HL-60 (cell line): ENCODE data around the gene PARN.

Experiments used
- DNase-seq, 2 experiments: peaks; one replicate each; pipeline ENCODE4 v3.0.0-alpha.2; 2010 to 2020; ENCODE audit warnings: low read depth in 1 of 2, low spot score in 1 of 2
- H3K27ac ChIP-seq: fragments of 250-450 bp; sonication (Bioruptor Pico); replicated peaks from 2 replicates; pipeline ENCODE4 v1.5.1; 2020; ENCODE audit warnings: mild to moderate bottlenecking, moderate library complexity
- H3K27me3 ChIP-seq: fragments of 250-450 bp; sonication (Bioruptor Pico); 2 replicates; pipeline ENCODE4 v1.5.1; 2021; ENCODE audit warnings: mild to moderate bottlenecking, moderate library complexity; ENCODE audit not compliant: insufficient read depth, poor library complexity, severe bottlenecking
- H3K4me3 ChIP-seq: replicated peaks from 2 replicates; pipeline ENCODE4 v1.5.1; 2011; ENCODE audit warnings: mild to moderate bottlenecking, control low read depth, low read length; ENCODE audit not compliant: insufficient read depth
- CTCF ChIP-seq: IDR thresholded peaks from one replicate; pipeline ENCODE4 v1.5.1; 2011; ENCODE audit warnings: low read length, control low read depth, inconsistent platforms; ENCODE audit not compliant: insufficient read depth
- GABPA ChIP-seq: IDR thresholded peaks from 2 replicates; pipeline ENCODE4 v1.6.1; 2012; ENCODE audit warnings: low read depth
- POLR2AphosphoS5 ChIP-seq: IDR thresholded peaks from 2 replicates; pipeline ENCODE4 v1.6.1; 2012; ENCODE audit warnings: low read depth
- REST ChIP-seq: IDR thresholded peaks from 2 replicates; pipeline ENCODE4 v1.6.1; 2012; ENCODE audit warnings: low read depth; ENCODE audit not compliant: insufficient replicate concordance
- SPI1 ChIP-seq: IDR thresholded peaks from 2 replicates; pipeline ENCODE4 v1.6.1; 2012; ENCODE audit warnings: low read depth, mild to moderate bottlenecking, borderline replicate concordance

Gene PARN

GRCh38 chr16:14529010-14529669, 100.9 kb downstream of the PARN start:
- H3K27me3 ChIP-seq = no peaks in the 10 kb centered on the region
- H3K27ac ChIP-seq = no peak overlapping the region
- no peak overlapping the region for H3K4me3 ChIP-seq
- peak; percentile 30 to 68 for DNase-seq
- peak; percentile 25 for TF ChIP-seq CTCF
- TF ChIP-seq REST = no peak
- TF ChIP-seq GABPA = no peak

- Histone ChIP-seq H3K27ac (no peak overlapping the region), H3K4me3 (no peak overlapping the region), H3K27me3 (no peaks in the 10 kb centered on the region)
- DNase-seq = no peak
- no peak for TF ChIP-seq GABPA
- TF ChIP-seq CTCF = no peak
- no peak for TF ChIP-seq REST
- no peak for TF ChIP-seq POLR2AphosphoS5
- no peak for TF ChIP-seq SPI1
These were observed 101.8 kb downstream of the PARN start for GRCh38 chr16:14528306-14528705.

GRCh38 chr16:14527411-14528044, 102.5 kb downstream of the PARN start:
- TF ChIP-seq CTCF (no peak), GABPA (no peak), REST (no peak), POLR2AphosphoS5 (no peak), SPI1 (no peak)
- Histone ChIP-seq H3K27me3 (no peaks in the 10 kb centered on the region), H3K27ac (no peak overlapping the region), H3K4me3 (no peak overlapping the region)
- DNase-seq = no peak
